CD4-positive, CD25-positive, alpha-beta regulatory T cell (primary cell): Measurements from ENCODE around the gene OTOA. TPM values are rescaled to one million over a fixed set of nuclear protein-coding genes. Genes with fewer than 3 reads are reported as not detected.
"Not testable (repeated sequence)": the region's sequence is repeated elsewhere in the genome, so short reads cannot be mapped to it uniquely, and the experiment has no call there.

Experiments
- ATAC-seq, 2 donors: fragments of 150-1000 bp; cut with Tn5 transposase; one replicate each; pipeline ENCODE4 v1.10.0; 2021; ENCODE audit warnings: low read depth in 2 of 2, moderate number of reproducible peaks in 2 of 2, moderate library complexity in 1 of 2
- DNase-seq, 3 donors: peaks; one replicate each; pipeline versions ENCODE4 v3.0.0 to v3.0.0-alpha.2; 2012 to 2022; ENCODE audit warnings: mixed read lengths in 1 of 3
- H3K27ac ChIP-seq: one replicate; pipeline ENCODE4 v1.7.0; 2013; ENCODE audit warnings: mild to moderate bottlenecking, low read length; ENCODE audit not compliant: insufficient read depth, poor library complexity, severe bottlenecking
- H3K27me3 ChIP-seq: one replicate; pipeline ENCODE4 v1.7.0; 2013; ENCODE audit warnings: low read length; ENCODE audit not compliant: control insufficient read depth, insufficient read depth
- H3K36me3 ChIP-seq: one replicate; pipeline ENCODE4 v1.7.0; 2013; ENCODE audit warnings: mild to moderate bottlenecking, low read length, moderate library complexity; ENCODE audit not compliant: control insufficient read depth, insufficient read depth
- H3K4me1 ChIP-seq: 2 replicates; pipeline ENCODE4 v1.7.0; 2013; ENCODE audit warnings: mild to moderate bottlenecking, low read length; ENCODE audit not compliant: insufficient read depth, control insufficient read depth, poor library complexity, severe bottlenecking
- H3K4me3 ChIP-seq: one replicate; pipeline ENCODE4 v1.7.0; 2013; ENCODE audit warnings: low read depth, mild to moderate bottlenecking, low read length, moderate library complexity
- H3K9me3 ChIP-seq, 2 experiments: 1 replicate in 1 of 2; 2 replicates in 1 of 2; pipeline ENCODE4 v1.7.0; 2013; ENCODE audit warnings: low read length in 2 of 2, mild to moderate bottlenecking in 1 of 2, moderate library complexity in 1 of 2; ENCODE audit not compliant: control insufficient read depth in 2 of 2
- H3K27ac Mint-ChIP-seq, 3 donors: one replicate each; pipeline ENCODE4 v1.8.0; 2020 to 2022; ENCODE audit warnings: mild to moderate bottlenecking in 3 of 3, mixed read lengths in 3 of 3, moderate library complexity in 2 of 3
- H3K27me3 Mint-ChIP-seq: one replicate; pipeline ENCODE4 v1.8.0; 2022; ENCODE audit warnings: mild to moderate bottlenecking, mixed read lengths
- H3K36me3 Mint-ChIP-seq: one replicate; pipeline ENCODE4 v1.8.0; 2020; ENCODE audit warnings: mixed read lengths
- H3K4me1 Mint-ChIP-seq, 4 donors: one replicate each; pipeline ENCODE4 v1.8.0; 2020 to 2022; ENCODE audit warnings: mixed read lengths in 4 of 4, mild to moderate bottlenecking in 1 of 4
- H3K4me3 Mint-ChIP-seq, 4 donors: one replicate each; pipeline ENCODE4 v1.8.0; 2020 to 2022; ENCODE audit warnings: mild to moderate bottlenecking in 4 of 4, mixed read lengths in 4 of 4, moderate library complexity in 3 of 4
- H3K9me3 Mint-ChIP-seq, 7 donors: one replicate each; pipeline ENCODE4 v1.8.0; 2020 to 2022; ENCODE audit warnings: mixed read lengths in 7 of 7, mild to moderate bottlenecking in 3 of 7, moderate library complexity in 2 of 7
- polyA plus RNA-seq, 4 donors: library from polyadenylated mRNA; unstranded; fragments of 300-500 nt; fragmentation: Illumina TruSeq; gene quantifications; one replicate each; pipeline ENCODE4 v1.2.3, GENCODE V29; 2021
- total RNA-seq: library from RNA; stranded (reverse); gene quantifications from one replicate; pipeline ENCODE4 v1.2.3, GENCODE V29; 2022

OTOA gene
- total and polyA plus RNA-seq, 5 donors from 2014 or later = not detected

DNA sequence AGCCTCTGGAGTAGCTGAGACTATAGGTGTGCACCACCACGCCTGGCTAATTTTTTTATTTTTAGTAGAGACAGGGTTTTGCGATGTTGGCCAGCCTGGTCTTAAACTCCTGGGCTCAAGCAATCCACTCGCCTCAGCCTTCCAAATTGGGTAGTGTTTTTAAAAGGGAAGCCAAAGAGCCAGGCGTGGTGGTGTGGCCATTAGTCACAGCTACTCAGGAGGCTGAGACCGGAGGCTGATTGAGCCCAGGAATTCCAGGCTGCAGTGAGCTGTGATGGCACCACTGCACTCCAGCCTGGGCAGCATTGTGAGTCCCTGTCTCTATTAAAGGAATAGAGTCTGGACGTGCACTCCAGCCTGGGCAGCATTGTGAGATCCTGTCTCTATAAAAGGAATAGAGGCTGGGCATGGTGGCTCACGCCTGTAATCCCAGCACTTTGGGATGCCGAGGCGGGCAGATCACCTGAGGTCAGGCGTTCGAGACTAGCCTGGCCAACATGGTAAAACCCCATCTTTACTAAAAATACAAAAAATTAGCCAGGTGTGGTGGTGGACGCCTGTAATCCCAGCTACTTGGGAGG is 13.9 kb upstream of the OTOA start:
- not testable (repeated sequence) for DNase-seq, H3K4me3 Mint-ChIP-seq, ATAC-seq, H3K27me3 Mint-ChIP-seq, H3K9me3 Mint-ChIP-seq, H3K27ac ChIP-seq, H3K36me3 ChIP-seq, H3K9me3 ChIP-seq, H3K27me3 ChIP-seq, H3K36me3 Mint-ChIP-seq, H3K27ac Mint-ChIP-seq, H3K4me3 ChIP-seq
- peaks cover 33% of the 10 kb centered on the region for H3K4me1 ChIP-seq
- peaks cover 11 to 61% (median 35%) of the 10 kb centered on the region in 4 donors for H3K4me1 Mint-ChIP-seq

- DNase-seq (no peak), ATAC-seq (no peak)
- peaks cover 9 to 55% (median 30%) of the 10 kb centered on the region in 4 donors for H3K4me1 Mint-ChIP-seq
- Histone ChIP-seq H3K4me3 (no peak overlapping the region), H3K27ac (no peak overlapping the region), H3K36me3 (peaks cover 12% of the 10 kb centered on the region), H3K4me1 (peaks cover 32% of the 10 kb centered on the region), H3K27me3 (no peaks in the 10 kb centered on the region), H3K9me3 (no peaks in the 10 kb centered on the region)
- no peak overlapping the region for H3K4me3 Mint-ChIP-seq
- H3K36me3 Mint-ChIP-seq = peaks cover 9% of the 10 kb centered on the region
- peak overlapping the region in 1 of 3 donors; percentile 5 for H3K27ac Mint-ChIP-seq
- H3K27me3 Mint-ChIP-seq = no peaks in the 10 kb centered on the region
- H3K9me3 Mint-ChIP-seq = no peaks in the 10 kb centered on the region
These were observed 13.2 kb upstream of the OTOA start for GRCh38 chr16:21650521-21650920.

GRCh38 chr16:21651515-21651914 is 12.3 kb upstream of the OTOA start:
- Mint-ChIP-seq H3K36me3 (peaks cover 12% of the 10 kb centered on the region), H3K4me3 (no peak overlapping the region), H3K27ac (peak overlapping the region in 1 of 3 donors; percentile 64), H3K4me1 (peaks cover 6 to 48% (median 25%) of the 10 kb centered on the region in 4 donors), H3K27me3 (no peaks in the 10 kb centered on the region), H3K9me3 (no peaks in the 10 kb centered on the region)
- Histone ChIP-seq H3K4me3 (no peak overlapping the region), H3K27me3 (no peaks in the 10 kb centered on the region), H3K36me3 (peaks cover 20% of the 10 kb centered on the region), H3K9me3 (no peaks in the 10 kb centered on the region), H3K4me1 (peaks cover 23% of the 10 kb centered on the region), H3K27ac (no peak overlapping the region)
- DNase-seq (no peak), ATAC-seq (no peak)

DNA sequence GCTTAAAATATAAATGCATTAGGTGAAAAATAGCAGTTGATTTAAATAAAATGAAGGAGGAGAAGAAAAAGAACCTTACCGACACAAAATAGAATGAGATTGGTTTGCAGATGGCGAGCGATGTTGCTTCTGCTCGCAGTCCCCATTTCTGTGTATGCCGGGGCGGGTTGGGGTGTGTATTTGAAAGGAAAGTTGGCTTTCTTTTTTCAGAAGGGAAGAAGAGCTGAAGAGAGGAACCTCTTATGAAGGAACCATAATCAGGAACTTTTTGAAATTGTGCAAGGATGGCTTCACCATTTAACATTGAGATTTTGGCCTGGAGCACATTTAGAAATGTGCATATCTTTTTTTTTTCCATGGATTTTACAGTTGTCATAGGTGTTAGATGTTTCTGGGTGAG is 11.3 kb upstream of the OTOA start, which contains the start of gene IGSF6:
Gene IGSF6, minus strand, starts transcription at position 156 of the 400 bp plus-strand sequence. Its CDS starts 10 bp downstream, at position 146.
- Mint-ChIP-seq H3K4me3 (no peak within 1 kb of the TSS), H3K27ac (peak within 1 kb of the TSS in 2 of 3 donors; percentile 64 to 68), H3K4me1 (peaks cover 12 to 49% (median 26%) of the 10 kb centered on the region in 4 donors), H3K27me3 (no peaks in the 10 kb centered on the region), H3K9me3 (no peaks in the 10 kb centered on the region), H3K36me3 (peaks cover 12% of the 10 kb centered on the region)
- Histone ChIP-seq H3K4me3 (no peak within 1 kb of the TSS), H3K36me3 (peaks cover 20% of the 10 kb centered on the region), H3K4me1 (peaks cover 22% of the 10 kb centered on the region), H3K9me3 (no peaks in the 10 kb centered on the region), H3K27me3 (no peaks in the 10 kb centered on the region), H3K27ac (no peak within 1 kb of the TSS)
- DNase-seq = no peak
- ATAC-seq = no peak

DNA sequence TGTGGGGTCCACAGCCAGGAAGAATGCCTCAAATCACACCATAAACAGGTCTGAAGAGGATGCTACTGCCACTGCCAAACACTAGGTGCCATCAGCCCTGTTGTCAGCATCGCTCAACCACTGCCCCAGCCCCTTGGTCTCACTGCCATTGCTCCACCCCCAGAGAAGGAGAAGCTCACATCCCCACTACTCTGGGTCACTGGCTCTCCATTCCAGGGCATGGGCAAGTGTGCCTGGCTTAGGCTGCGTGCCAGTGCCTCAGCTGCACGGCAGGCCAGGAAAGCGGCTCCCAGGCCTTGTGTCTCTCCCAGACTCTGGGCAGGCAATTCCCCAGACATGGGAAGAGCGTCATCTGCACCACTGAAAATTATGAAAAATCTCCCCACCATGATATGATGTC is 10.2 kb upstream of the OTOA start:
- DNase-seq = no peak
- peaks cover 18 to 46% (median 26%) of the 10 kb centered on the region in 4 donors for H3K4me1 Mint-ChIP-seq
- no peaks in the 10 kb centered on the region for H3K27me3 Mint-ChIP-seq
- Histone ChIP-seq H3K36me3 (peaks cover 20% of the 10 kb centered on the region), H3K4me1 (peaks cover 13% of the 10 kb centered on the region), H3K4me3 (no peak overlapping the region), H3K27ac (no peak overlapping the region), H3K27me3 (no peaks in the 10 kb centered on the region), H3K9me3 (no peaks in the 10 kb centered on the region)
- H3K9me3 Mint-ChIP-seq = no peaks in the 10 kb centered on the region
- no peak overlapping the region for H3K4me3 Mint-ChIP-seq
- peaks cover 12% of the 10 kb centered on the region for H3K36me3 Mint-ChIP-seq
- peak overlapping the region in 1 of 3 donors; percentile 14 for H3K27ac Mint-ChIP-seq
- peak in 1 of 2 donors; percentile 7 for ATAC-seq

GRCh38 chr16:21654466-21654865 is 9.3 kb upstream of the OTOA start:
- ATAC-seq (no peak), DNase-seq (no peak)
- peaks cover 12% of the 10 kb centered on the region for H3K36me3 Mint-ChIP-seq
- peaks cover 18 to 38% (median 24%) of the 10 kb centered on the region in 4 donors for H3K4me1 Mint-ChIP-seq
- Histone ChIP-seq H3K27ac (no peak overlapping the region), H3K4me3 (no peak overlapping the region), H3K27me3 (no peaks in the 10 kb centered on the region), H3K9me3 (no peaks in the 10 kb centered on the region), H3K4me1 (peaks cover 11% of the 10 kb centered on the region), H3K36me3 (peaks cover 20% of the 10 kb centered on the region)
- no peaks in the 10 kb centered on the region for H3K9me3 Mint-ChIP-seq
- peak overlapping the region in 1 of 3 donors; percentile 22 for H3K27ac Mint-ChIP-seq
- H3K27me3 Mint-ChIP-seq = no peaks in the 10 kb centered on the region
- H3K4me3 Mint-ChIP-seq = no peak overlapping the region

DNA sequence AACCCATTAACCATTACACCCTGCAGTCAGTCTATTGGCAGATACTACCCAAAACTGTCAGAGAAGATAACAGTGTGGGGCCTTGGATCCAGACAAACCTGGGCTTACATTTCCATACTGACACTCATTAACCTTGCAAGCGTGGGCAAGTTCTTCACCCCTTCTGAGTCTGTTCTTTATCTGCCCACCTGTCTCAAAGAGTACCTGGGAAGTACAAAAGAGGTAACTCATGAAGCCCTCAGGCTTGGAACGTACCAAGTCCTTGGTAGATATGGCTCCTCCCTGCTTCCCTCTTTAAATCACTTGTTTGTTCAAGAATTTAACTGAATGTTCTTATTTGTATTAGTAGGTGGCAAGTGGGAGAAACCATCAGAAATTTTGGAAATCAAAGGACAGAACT is 8.9 kb upstream of the OTOA start:
- DNase-seq = no peak
- H3K9me3 Mint-ChIP-seq = no peaks in the 10 kb centered on the region
- ATAC-seq = no peak
- peaks cover 12% of the 10 kb centered on the region for H3K36me3 Mint-ChIP-seq
- Histone ChIP-seq H3K27me3 (no peaks in the 10 kb centered on the region), H3K36me3 (peaks cover 20% of the 10 kb centered on the region), H3K27ac (no peak overlapping the region), H3K4me3 (no peak overlapping the region), H3K9me3 (no peaks in the 10 kb centered on the region), H3K4me1 (peaks cover 11% of the 10 kb centered on the region)
- H3K4me3 Mint-ChIP-seq = no peak overlapping the region
- H3K4me1 Mint-ChIP-seq = peaks cover 22 to 39% (median 26%) of the 10 kb centered on the region in 4 donors
- H3K27ac Mint-ChIP-seq = peak overlapping the region in 2 of 3 donors; percentile 22 to 66
- no peaks in the 10 kb centered on the region for H3K27me3 Mint-ChIP-seq
